Lung (tissue), 13 donors: ENCODE data around the gene GTF2IRD1. TPM values are rescaled to one million over a fixed set of nuclear protein-coding genes. Genes with fewer than 3 reads are reported as not detected.
"Not testable (repeated sequence)": the region's sequence is repeated elsewhere in the genome, so short reads cannot be mapped to it uniquely, and the experiment has no call there.

Experiments used
- ATAC-seq: fragments of 200-7000 bp; cut with Tn5 transposase; one replicate; pipeline ENCODE4 v1.9.1; 2020; ENCODE audit warnings: moderate number of reproducible peaks; ENCODE audit not compliant: insufficient read depth, low FRiP score
- DNase-seq, 3 donors: peaks; one replicate each; pipeline ENCODE4 v3.0.0-alpha.2; 2013 to 2017
- H3K27ac ChIP-seq, 2 donors: one replicate each; pipeline ENCODE4 v1.5.1; 2013; ENCODE audit warnings: mild to moderate bottlenecking in 2 of 2, moderate library complexity in 2 of 2, control low read depth in 1 of 2, inconsistent platforms in 1 of 2, low read depth in 1 of 2, low read length in 1 of 2
- H3K27me3 ChIP-seq, 3 donors: one replicate each; pipeline ENCODE4 v1.5.1; 2013; ENCODE audit warnings: low read length in 2 of 3; ENCODE audit not compliant: control insufficient read depth in 3 of 3, insufficient read depth in 3 of 3
- H3K36me3 ChIP-seq, 4 donors: one replicate each; pipeline ENCODE4 v1.5.1; 2013; ENCODE audit warnings: low read length in 4 of 4, mild to moderate bottlenecking in 1 of 4, moderate library complexity in 1 of 4; ENCODE audit not compliant: control insufficient read depth in 4 of 4, insufficient read depth in 4 of 4
- H3K4me1 ChIP-seq, 5 donors: one replicate each; pipeline ENCODE4 v1.5.1; 2013; ENCODE audit warnings: low read length in 5 of 5, mild to moderate bottlenecking in 2 of 5, moderate library complexity in 1 of 5; ENCODE audit not compliant: control insufficient read depth in 5 of 5, insufficient read depth in 5 of 5
- H3K4me3 ChIP-seq: one replicate; pipeline ENCODE4 v1.5.1; 2013; ENCODE audit warnings: mild to moderate bottlenecking, control low read depth, moderate library complexity
- H3K9ac ChIP-seq, 2 donors: one replicate each; pipeline ENCODE4 v1.5.1; 2013; ENCODE audit warnings: low read length in 2 of 2, control low read depth in 1 of 2; ENCODE audit not compliant: insufficient read depth in 1 of 2
- H3K9me3 ChIP-seq, 4 donors: one replicate each; pipeline ENCODE4 v1.5.1; 2013; ENCODE audit warnings: low read length in 3 of 4, mild to moderate bottlenecking in 1 of 4, moderate library complexity in 1 of 4; ENCODE audit not compliant: control insufficient read depth in 4 of 4, insufficient read depth in 3 of 4
- WGBS, 2 donors: extraction: QIAGEN DNeasy Blood & Tissue Kit; methylation state at CpG; one replicate each; pipeline ENCODE4 v1.1.7; 2013; 5-methylcytosine and 5-hydroxymethylcytosine counted together
- polyA plus RNA-seq, 2 donors: library from polyadenylated mRNA; stranded (reverse); fragments of 200-250 nt; gene quantifications; one replicate each; pipeline ENCODE4 v1.2.1, GENCODE V29; 2013
- small RNA-seq: library from RNA; depleted of rRNA; stranded (forward); fragments of <200 nt; gene quantifications from one replicate; pipeline ENCODE3, GENCODE V24; 2014; ENCODE audit warnings: low replicate concordance
- total RNA-seq, 2 donors: library from RNA; depleted of rRNA in 1 of 2; stranded (reverse); fragments of >200 nt in 1 of 2; gene quantifications; one replicate each; pipeline ENCODE4 v1.2.1, GENCODE V29; 2014 to 2021
- TF ChIP-seq, protein P1 (sequence below): IDR thresholded peaks from 2 replicates; pipeline ENCODE4 v1.5.1; 2012; ENCODE audit warnings: mild to moderate bottlenecking; ENCODE audit errors: control extremely low read depth, extremely low read depth
- donor health status: control.
- donor health status: control.
- donor health status: Bipolar disorder and iron deficiency.
- donor health status: healthy.
- donor health status: DM: yes; HTN: yes; CAD: no.

The GTF2IRD1 gene
- total and polyA plus RNA-seq, 4 donors: 9.3 to 24.1 (median 17.2) TPM

DNA sequence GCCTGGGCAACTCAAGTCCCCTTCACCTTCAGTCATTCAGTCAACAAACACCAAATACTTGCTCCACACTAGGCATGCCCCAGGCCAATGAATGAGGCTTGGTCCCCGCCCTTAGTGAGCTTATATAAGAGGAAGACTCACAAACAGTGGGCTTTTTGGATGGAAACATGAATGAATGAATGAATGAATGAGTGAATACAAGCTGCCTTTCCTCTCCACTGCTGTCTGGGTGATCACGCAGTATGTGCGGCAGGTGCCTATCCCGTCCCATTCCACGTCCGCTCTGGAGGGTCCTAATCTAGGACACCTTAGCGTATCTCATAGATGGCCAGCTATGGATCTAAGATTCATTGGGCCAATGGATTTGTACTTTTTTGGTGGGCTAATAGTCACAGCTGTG lies 184.0 kb downstream of the GTF2IRD1 start:
- 96 to 97% methylated on average over 7 of the region's 7 CpGs for WGBS, 2 donors
- no peak overlapping the region for H3K27ac ChIP-seq

DNA sequence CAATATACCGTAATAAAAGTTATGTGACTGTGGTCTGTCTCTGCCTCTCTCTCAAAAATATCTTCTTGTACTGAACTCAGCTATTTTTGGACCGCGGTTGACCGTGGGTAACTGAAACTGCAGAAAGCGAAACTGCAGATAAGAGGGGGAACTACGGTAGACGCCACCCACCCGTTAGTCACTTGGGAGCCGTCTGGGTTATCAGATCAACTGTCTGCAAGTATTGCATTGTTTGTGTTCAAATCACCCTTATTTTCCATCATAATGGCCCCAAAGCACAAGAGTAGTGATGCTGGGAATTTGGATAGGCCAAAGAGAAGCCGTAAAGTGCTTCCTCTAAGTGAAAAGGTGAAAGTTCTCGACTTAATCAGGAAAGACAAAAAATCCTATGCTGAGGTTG lies 196.3 kb downstream of the GTF2IRD1 start:
- not testable (repeated sequence) for H3K4me1 ChIP-seq, H3K27me3 ChIP-seq, H3K4me3 ChIP-seq, H3K9me3 ChIP-seq, H3K36me3 ChIP-seq
- peak overlapping the region in 1 of 2 donors; percentile 38 for H3K9ac ChIP-seq
- peak in 2 of 3 donors; percentile 26 to 66 for DNase-seq
- WGBS, 2 donors: 4 to 6% methylated on average over 10 of the region's 11 CpGs
- ATAC-seq: peak; percentile 77
- H3K27ac ChIP-seq: peak overlapping the region in 1 of 2 donors; percentile 49

More for the DNA sequence above, 184.0 kb downstream of the GTF2IRD1 start:
- ATAC-seq: no peak
- H3K4me3 ChIP-seq: no peak overlapping the region
- no peaks in the 10 kb centered on the region for H3K9me3 ChIP-seq
- H3K4me1 ChIP-seq: no peaks in the 10 kb centered on the region
- TF ChIP-seq, protein P1, sequence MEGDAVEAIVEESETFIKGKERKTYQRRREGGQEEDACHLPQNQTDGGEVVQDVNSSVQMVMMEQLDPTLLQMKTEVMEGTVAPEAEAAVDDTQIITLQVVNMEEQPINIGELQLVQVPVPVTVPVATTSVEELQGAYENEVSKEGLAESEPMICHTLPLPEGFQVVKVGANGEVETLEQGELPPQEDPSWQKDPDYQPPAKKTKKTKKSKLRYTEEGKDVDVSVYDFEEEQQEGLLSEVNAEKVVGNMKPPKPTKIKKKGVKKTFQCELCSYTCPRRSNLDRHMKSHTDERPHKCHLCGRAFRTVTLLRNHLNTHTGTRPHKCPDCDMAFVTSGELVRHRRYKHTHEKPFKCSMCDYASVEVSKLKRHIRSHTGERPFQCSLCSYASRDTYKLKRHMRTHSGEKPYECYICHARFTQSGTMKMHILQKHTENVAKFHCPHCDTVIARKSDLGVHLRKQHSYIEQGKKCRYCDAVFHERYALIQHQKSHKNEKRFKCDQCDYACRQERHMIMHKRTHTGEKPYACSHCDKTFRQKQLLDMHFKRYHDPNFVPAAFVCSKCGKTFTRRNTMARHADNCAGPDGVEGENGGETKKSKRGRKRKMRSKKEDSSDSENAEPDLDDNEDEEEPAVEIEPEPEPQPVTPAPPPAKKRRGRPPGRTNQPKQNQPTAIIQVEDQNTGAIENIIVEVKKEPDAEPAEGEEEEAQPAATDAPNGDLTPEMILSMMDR: no peak
- no peaks in the 10 kb centered on the region for H3K36me3 ChIP-seq
- H3K9ac ChIP-seq: no peak overlapping the region
- DNase-seq: no peak
- H3K27me3 ChIP-seq: no peaks in the 10 kb centered on the region

DNA sequence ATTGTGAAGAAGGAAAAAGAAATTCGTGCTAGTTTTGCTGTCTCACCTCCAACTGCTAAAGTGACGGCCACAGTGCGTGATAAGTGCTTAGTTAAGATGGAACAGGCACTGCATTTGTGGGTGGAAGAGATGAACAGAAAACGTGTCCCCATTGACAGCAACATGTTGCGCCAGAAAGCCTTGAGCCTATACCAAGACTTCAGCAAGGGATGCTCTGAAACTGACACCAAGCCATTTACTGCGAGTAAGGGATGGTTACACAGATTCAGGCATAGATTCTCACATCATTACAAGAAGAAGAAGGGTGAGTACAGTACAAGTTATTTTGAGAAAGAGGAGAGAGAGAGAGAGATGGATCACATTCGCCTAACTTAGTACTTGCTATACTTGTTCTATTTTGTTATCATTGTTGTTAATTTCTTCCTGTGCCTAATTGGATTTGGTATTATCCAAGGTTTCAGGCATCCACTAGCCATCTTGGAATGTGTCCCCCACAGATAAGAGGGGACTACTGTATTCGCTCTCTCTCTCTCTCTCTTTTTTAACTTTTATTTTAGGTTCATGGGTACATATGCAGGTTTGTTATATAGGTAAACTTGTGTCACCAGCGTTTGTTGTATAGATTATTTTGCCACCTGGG lies 196.9 kb downstream of the GTF2IRD1 start:
- ATAC-seq, H3K27ac ChIP-seq, H3K27me3 ChIP-seq, H3K9ac ChIP-seq, H3K36me3 ChIP-seq, H3K4me1 ChIP-seq, DNase-seq, H3K4me3 ChIP-seq, H3K9me3 ChIP-seq: not testable (repeated sequence)
- WGBS, 2 donors: 70 to 73% methylated on average over 6 of the region's 9 CpGs

DNA sequence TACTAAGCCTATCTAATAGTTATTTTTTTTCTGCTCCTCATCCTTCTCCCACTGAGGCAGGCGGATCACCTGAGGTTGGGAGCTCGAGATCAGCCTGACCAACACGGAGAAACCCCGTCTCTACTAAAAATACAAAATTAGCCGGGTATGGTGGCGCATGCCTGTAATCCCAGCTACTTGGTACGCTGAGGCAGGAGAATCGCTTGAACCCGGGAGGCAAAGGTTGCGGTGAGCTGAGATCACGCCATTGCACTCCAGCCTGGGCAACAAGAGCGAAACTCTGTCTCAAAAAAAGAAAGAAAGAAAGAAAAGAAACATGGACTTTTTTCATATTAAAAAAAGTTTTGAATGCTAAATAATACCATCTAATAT lies 197.4 kb downstream of the GTF2IRD1 start:
- H3K27ac ChIP-seq, H3K4me1 ChIP-seq, DNase-seq, H3K4me3 ChIP-seq, H3K36me3 ChIP-seq, ATAC-seq, H3K27me3 ChIP-seq, H3K9me3 ChIP-seq, H3K9ac ChIP-seq: not testable (repeated sequence)
- WGBS, 2 donors: 88 to 93% methylated on average over 12 of the region's 12 CpGs

Small RNA genes within 50 kb of the gene (small RNA-seq; reads per million reads assigned to genes)
- gene RNA5SP233: not detected

Other genes with a start within 250 kb of the GTF2IRD1 start
- gene LAT2, start 243.9 kb upstream of the GTF2IRD1 start, total RNA-seq: 10 to 100 TPM; 11.2 to 37.9 TPM
- 100 to 1,000 TPM in 1 of 2 donors, 10 to 100 TPM in 1; 19.5 to 110 TPM for gene LAT2, start 243.9 kb upstream of the GTF2IRD1 start, polyA plus RNA-seq
- gene RFC2, start 199.5 kb upstream of the GTF2IRD1 start, total RNA-seq: 10 to 100 TPM; 14.5 to 23.8 TPM
- 10 to 100 TPM; 20.5 to 22.0 TPM for gene RFC2, start 199.5 kb upstream of the GTF2IRD1 start, polyA plus RNA-seq
- 10 to 100 TPM; 19.5 to 27.0 TPM for gene CLIP2, start 164.5 kb upstream of the GTF2IRD1 start, total RNA-seq
- 10 to 100 TPM in 1 of 2 donors, 1 to 10 TPM in 1; 7.9 to 10.3 TPM for gene CLIP2, start 164.5 kb upstream of the GTF2IRD1 start, polyA plus RNA-seq
- gene GTF2I, start 203.8 kb downstream of the GTF2IRD1 start, total RNA-seq: 100 to 1,000 TPM; 224 to 353 TPM
- gene GTF2I, start 203.8 kb downstream of the GTF2IRD1 start, polyA plus RNA-seq: 10 to 100 TPM; 27.7 to 53.3 TPM